ENCODE data around the gene PCDH17. TPM values are rescaled to one million over a fixed set of nuclear protein-coding genes. Genes with fewer than 3 reads are reported as not detected.

The PCDH17 gene
- total and polyA plus RNA-seq, 9 of the 15 experiments (the other 6 are each of a cell fraction or from before 2014, with no cell fraction given) = not detected

DNA sequence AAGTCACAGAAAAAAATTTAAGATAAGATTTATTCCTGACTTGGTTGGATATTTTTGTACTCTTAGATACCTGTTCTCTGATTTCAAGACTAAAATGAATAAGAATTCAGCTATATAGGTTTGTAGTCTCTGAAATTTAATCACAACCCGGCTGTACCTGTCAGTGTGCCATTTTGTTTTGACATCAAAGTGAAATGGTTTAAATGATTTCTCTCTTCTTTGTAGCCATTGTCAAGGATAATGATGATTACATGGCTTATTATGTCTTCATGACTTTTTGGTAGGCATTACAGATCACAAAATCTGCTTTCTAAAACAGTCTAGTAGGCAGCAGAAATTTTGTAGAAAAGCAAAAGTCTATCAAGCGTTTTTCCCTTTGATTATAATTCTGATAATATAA lies 72.5 kb downstream of the PCDH17 start (continued):
- TF ChIP-seq, protein P1, sequence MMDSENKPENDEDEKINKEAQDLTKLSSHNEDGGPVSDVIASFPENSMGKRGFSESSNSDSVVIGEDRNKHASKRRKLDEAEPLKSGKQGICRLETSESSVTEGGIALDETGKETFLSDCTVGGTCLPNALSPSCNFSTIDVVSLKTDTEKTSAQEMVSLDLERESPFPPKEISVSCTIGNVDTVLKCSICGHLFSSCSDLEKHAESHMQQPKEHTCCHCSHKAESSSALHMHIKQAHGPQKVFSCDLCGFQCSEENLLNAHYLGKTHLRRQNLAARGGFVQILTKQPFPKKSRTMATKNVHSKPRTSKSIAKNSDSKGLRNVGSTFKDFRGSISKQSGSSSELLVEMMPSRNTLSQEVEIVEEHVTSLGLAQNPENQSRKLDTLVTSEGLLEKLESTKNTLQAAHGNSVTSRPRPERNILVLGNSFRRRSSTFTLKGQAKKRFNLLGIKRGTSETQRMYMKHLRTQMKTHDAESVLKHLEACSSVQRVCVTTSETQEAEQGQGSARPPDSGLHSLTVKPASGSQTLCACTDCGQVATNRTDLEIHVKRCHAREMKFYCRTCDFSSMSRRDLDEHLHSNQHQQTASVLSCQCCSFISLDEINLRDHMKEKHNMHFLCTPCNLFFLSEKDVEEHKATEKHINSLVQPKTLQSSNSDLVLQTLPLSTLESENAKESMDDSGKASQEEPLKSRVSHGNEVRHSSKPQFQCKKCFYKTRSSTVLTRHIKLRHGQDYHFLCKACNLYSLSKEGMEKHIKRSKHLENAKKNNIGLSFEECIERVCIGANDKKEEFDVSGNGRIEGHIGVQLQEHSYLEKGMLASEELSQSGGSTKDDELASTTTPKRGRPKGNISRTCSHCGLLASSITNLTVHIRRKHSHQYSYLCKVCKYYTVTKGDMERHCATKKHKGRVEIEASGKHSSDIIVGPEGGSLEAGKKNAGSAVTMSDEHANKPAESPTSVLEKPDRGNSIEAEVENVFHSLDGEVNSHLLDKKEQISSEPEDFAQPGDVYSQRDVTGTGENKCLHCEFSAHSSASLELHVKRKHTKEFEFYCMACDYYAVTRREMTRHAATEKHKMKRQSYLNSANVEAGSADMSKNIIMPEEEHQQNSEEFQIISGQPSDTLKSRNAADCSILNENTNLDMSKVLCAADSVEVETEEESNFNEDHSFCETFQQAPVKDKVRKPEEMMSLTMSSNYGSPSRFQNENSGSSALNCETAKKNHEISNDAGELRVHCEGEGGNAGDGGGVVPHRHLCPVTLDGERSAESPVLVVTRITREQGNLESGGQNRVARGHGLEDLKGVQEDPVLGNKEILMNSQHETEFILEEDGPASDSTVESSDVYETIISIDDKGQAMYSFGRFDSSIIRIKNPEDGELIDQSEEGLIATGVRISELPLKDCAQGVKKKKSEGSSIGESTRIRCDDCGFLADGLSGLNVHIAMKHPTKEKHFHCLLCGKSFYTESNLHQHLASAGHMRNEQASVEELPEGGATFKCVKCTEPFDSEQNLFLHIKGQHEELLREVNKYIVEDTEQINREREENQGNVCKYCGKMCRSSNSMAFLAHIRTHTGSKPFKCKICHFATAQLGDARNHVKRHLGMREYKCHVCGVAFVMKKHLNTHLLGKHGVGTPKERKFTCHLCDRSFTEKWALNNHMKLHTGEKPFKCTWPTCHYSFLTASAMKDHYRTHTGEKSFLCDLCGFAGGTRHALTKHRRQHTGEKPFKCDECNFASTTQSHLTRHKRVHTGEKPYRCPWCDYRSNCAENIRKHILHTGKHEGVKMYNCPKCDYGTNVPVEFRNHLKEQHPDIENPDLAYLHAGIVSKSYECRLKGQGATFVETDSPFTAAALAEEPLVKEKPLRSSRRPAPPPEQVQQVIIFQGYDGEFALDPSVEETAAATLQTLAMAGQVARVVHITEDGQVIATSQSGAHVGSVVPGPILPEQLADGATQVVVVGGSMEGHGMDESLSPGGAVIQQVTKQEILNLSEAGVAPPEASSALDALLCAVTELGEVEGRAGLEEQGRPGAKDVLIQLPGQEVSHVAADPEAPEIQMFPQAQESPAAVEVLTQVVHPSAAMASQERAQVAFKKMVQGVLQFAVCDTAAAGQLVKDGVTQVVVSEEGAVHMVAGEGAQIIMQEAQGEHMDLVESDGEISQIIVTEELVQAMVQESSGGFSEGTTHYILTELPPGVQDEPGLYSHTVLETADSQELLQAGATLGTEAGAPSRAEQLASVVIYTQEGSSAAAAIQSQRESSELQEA (IDR thresholded peaks at IDR 0.05; ENCODE audit: low read depth) = no peak
- TF ChIP-seq LARP7 (IDR thresholded peaks at IDR 0.05) (no peak), SPI1 (IDR thresholded peaks at IDR 0.05; ENCODE audit: borderline replicate concordance, low read depth, low read length) (no peak), MTA1 (IDR thresholded peaks at IDR 0.05; ENCODE audit: borderline replicate concordance) (no peak), GABPB2 (CRISPR knock-in tag; conservative IDR thresholded peaks at IDR 0.05) (no peak), SRSF3 (IDR thresholded peaks at IDR 0.05; ENCODE audit: insufficient read depth, low read length) (no peak), TBL1XR1 (IDR thresholded peaks at IDR 0.05; ENCODE audit: low read length in 2 of 2) (no peak), SMAD1 (IDR thresholded peaks at IDR 0.05; ENCODE audit: low read depth, low read length, partially characterized antibody) (no peak), ZNF778 (CRISPR knock-in tag; IDR thresholded peaks at IDR 0.05) (no peak), ZNF668 (CRISPR knock-in tag; IDR thresholded peaks at IDR 0.05) (no peak), ZNF699 (CRISPR knock-in tag; IDR thresholded peaks at IDR 0.05; ENCODE audit: insufficient replicate concordance) (no peak), MAZ (CRISPR knock-in tag; conservative IDR thresholded peaks at IDR 0.05 in 1 of 2, IDR thresholded peaks at IDR 0.05 in 1 of 2) (no peak)
- TF ChIP-seq, protein P2, sequence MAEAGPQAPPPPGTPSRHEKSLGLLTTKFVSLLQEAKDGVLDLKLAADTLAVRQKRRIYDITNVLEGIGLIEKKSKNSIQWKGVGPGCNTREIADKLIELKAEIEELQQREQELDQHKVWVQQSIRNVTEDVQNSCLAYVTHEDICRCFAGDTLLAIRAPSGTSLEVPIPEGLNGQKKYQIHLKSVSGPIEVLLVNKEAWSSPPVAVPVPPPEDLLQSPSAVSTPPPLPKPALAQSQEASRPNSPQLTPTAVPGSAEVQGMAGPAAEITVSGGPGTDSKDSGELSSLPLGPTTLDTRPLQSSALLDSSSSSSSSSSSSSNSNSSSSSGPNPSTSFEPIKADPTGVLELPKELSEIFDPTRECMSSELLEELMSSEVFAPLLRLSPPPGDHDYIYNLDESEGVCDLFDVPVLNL (CRISPR knock-in tag; IDR thresholded peaks at IDR 0.05; ENCODE audit: low read depth) = no peak
- TF ChIP-seq, protein P3, sequence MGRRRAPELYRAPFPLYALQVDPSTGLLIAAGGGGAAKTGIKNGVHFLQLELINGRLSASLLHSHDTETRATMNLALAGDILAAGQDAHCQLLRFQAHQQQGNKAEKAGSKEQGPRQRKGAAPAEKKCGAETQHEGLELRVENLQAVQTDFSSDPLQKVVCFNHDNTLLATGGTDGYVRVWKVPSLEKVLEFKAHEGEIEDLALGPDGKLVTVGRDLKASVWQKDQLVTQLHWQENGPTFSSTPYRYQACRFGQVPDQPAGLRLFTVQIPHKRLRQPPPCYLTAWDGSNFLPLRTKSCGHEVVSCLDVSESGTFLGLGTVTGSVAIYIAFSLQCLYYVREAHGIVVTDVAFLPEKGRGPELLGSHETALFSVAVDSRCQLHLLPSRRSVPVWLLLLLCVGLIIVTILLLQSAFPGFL (CRISPR knock-in tag; IDR thresholded peaks at IDR 0.05) = no peak
- TF ChIP-seq, protein P4, sequence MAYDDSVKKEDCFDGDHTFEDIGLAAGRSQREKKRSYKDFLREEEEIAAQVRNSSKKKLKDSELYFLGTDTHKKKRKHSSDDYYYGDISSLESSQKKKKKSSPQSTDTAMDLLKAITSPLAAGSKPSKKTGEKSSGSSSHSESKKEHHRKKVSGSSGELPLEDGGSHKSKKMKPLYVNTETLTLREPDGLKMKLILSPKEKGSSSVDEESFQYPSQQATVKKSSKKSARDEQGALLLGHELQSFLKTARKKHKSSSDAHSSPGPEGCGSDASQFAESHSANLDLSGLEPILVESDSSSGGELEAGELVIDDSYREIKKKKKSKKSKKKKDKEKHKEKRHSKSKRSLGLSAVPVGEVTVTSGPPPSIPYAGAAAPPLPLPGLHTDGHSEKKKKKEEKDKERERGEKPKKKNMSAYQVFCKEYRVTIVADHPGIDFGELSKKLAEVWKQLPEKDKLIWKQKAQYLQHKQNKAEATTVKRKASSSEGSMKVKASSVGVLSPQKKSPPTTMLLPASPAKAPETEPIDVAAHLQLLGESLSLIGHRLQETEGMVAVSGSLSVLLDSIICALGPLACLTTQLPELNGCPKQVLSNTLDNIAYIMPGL (CRISPR knock-in tag; IDR thresholded peaks at IDR 0.05) = no peak
- TF ChIP-seq, protein P5, sequence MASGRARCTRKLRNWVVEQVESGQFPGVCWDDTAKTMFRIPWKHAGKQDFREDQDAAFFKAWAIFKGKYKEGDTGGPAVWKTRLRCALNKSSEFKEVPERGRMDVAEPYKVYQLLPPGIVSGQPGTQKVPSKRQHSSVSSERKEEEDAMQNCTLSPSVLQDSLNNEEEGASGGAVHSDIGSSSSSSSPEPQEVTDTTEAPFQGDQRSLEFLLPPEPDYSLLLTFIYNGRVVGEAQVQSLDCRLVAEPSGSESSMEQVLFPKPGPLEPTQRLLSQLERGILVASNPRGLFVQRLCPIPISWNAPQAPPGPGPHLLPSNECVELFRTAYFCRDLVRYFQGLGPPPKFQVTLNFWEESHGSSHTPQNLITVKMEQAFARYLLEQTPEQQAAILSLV (tag; IDR thresholded peaks at IDR 0.05) = no peak
